Adrenal gland (tissue), 12 donors: ENCODE results near the gene MOV10. TPM values are rescaled to one million over a fixed set of nuclear protein-coding genes. Genes with fewer than 3 reads are reported as not detected.

Experiments
- DNase-seq, 7 donors: peaks; one replicate each; pipeline ENCODE4 v3.0.0-alpha.2; 2019 to 2020
- H3K27ac ChIP-seq, 5 donors: fragments of 200-600 bp; sonication (generic) in 4 of 5; 1 replicate in 3 of 5; 2 replicates in 2 of 5; pipeline versions ENCODE4 v1.5.1 to v1.8.0; 2016 to 2020; ENCODE audit warnings: mild to moderate bottlenecking in 1 of 5
- H3K27me3 ChIP-seq: fragments of 200-600 bp; 2 replicates; pipeline ENCODE4 v1.8.0; 2021
- H3K36me3 ChIP-seq, 2 donors: fragments of 200-600 bp; replicated peaks in 1 of 2; 1 replicate in 1 of 2; 2 replicates in 1 of 2; pipeline versions ENCODE4 v1.5.1 to v1.8.0; 2018 to 2022
- H3K4me1 ChIP-seq, 2 donors: fragments of 200-600 bp; replicated peaks in 1 of 2; 1 replicate in 1 of 2; 2 replicates in 1 of 2; pipeline versions ENCODE4 v1.5.1 to v1.8.0; 2018 to 2021
- H3K4me3 ChIP-seq, 4 donors: fragments of 200-600 bp; sonication (generic) in 3 of 4; one replicate each; pipeline ENCODE4 v1.5.1; 2016 to 2018
- H3K9me3 ChIP-seq, 3 donors: fragments of 200-600 bp; sonication (generic) in 1 of 3; replicated peaks in 1 of 3; 1 replicate in 2 of 3; 2 replicates in 1 of 3; pipeline versions ENCODE4 v1.5.1 to v1.8.0; 2016 to 2021
- POLR2A ChIP-seq, 2 donors: fragments of 450-650 bp; IDR thresholded peaks; one replicate each; pipeline ENCODE4 v1.6.1; 2017; ENCODE audit warnings: antibody characterized with exemption in 2 of 2, mild to moderate bottlenecking in 2 of 2, moderate library complexity in 1 of 2
- WGBS, 4 donors: extraction: QIAGEN DNeasy Blood & Tissue Kit in 2 of 4; methylation state at CpG; one replicate each; pipeline versions ENCODE4 v1.1.5 to v1.1.7; 2013 to 2017; 5-methylcytosine and 5-hydroxymethylcytosine counted together
- intact Hi-C, 2 donors: fragments of 100-400 bp; cut with DNase I; formaldehyde crosslinking; loops; one replicate each; pipeline versions ENCODE4 v1.14.1 to v1.15.0; 2022 to 2023
- polyA plus RNA-seq, 3 donors: library from polyadenylated mRNA; stranded (reverse); fragments of 200-250 nt in 2 of 3; fragments of 350-450 nt in 1 of 3; fragmentation: Illumina TruSeq in 1 of 3; extraction: RNeasy Lipid Tissue Mini Kit (QIAGEN cat#74804) in 1 of 3; gene quantifications; one replicate each; pipeline ENCODE4 v1.2.3, GENCODE V29; 2013 to 2014
- total RNA-seq, 9 donors: library from RNA; depleted of rRNA in 4 of 9; stranded (reverse); fragments of >200 nt in 4 of 9; fragments of 120-200 nt in 1 of 9; fragmentation: NEBNext Ultra II Directional in 1 of 9; extraction: Animal tissue kit (Norgen Biotek cat#: 25700) in 1 of 9; gene quantifications; one replicate each; pipeline versions ENCODE4 v1.1.0 to v1.2.4, GENCODE V29; 2013 to 2023
- TF ChIP-seq, protein P1 (sequence below), 6 experiments: fragments of 450-650 bp in 4 of 6; fragments of 200-600 bp in 2 of 6; sonication (generic) in 1 of 6; IDR thresholded peaks; 1 replicate in 5 of 6; 2 replicates in 1 of 6; pipeline versions ENCODE4 v1.5.1 to v1.8.0; 2016 to 2021; ENCODE audit warnings: antibody characterized with exemption in 6 of 6, mild to moderate bottlenecking in 2 of 6, moderate library complexity in 1 of 6
- donor health status: healthy with polysubstance abuse.
- donor health status: Bipolar disorder and iron deficiency.
- donor health status: DM: yes; HTN: yes; CAD: no.
- donor health status: DM: no; HTN: no; CAD: no.
- donor health status: DM: no; HTN: no; CAD: no.
- donor health status: DM: yes; HTN: yes; CAD: no.

Gene MOV10
- total and polyA plus RNA-seq, 12 donors: 39.1 to 372 (median 70.5) TPM

GRCh38 chr1:112687785-112688496 lies 13.5 kb downstream of the MOV10 start:
- H3K36me3 ChIP-seq: peaks cover 0 to 35% of the 10 kb centered on the region in 2 donors
- no peaks in the 10 kb centered on the region for H3K27me3 ChIP-seq
- no peak overlapping the region for H3K4me3 ChIP-seq
- H3K9me3 ChIP-seq: no peaks in the 10 kb centered on the region
- WGBS, 4 donors: 86 to 91% (median 90%) methylated on average over 13 of the region's 13 CpGs
- H3K4me1 ChIP-seq: peaks cover 0 to 24% of the 10 kb centered on the region in 2 donors
- peak overlapping the region in 2 of 5 donors; percentile 1 to 63 for H3K27ac ChIP-seq
- TF ChIP-seq, protein P1, sequence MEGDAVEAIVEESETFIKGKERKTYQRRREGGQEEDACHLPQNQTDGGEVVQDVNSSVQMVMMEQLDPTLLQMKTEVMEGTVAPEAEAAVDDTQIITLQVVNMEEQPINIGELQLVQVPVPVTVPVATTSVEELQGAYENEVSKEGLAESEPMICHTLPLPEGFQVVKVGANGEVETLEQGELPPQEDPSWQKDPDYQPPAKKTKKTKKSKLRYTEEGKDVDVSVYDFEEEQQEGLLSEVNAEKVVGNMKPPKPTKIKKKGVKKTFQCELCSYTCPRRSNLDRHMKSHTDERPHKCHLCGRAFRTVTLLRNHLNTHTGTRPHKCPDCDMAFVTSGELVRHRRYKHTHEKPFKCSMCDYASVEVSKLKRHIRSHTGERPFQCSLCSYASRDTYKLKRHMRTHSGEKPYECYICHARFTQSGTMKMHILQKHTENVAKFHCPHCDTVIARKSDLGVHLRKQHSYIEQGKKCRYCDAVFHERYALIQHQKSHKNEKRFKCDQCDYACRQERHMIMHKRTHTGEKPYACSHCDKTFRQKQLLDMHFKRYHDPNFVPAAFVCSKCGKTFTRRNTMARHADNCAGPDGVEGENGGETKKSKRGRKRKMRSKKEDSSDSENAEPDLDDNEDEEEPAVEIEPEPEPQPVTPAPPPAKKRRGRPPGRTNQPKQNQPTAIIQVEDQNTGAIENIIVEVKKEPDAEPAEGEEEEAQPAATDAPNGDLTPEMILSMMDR (IDR thresholded peaks at IDR 0.05): no peak
- no peak for TF ChIP-seq POLR2A (IDR thresholded peaks at IDR 0.05)
- DNase-seq: no peak
- intact Hi-C loops: no loop called here

DNA sequence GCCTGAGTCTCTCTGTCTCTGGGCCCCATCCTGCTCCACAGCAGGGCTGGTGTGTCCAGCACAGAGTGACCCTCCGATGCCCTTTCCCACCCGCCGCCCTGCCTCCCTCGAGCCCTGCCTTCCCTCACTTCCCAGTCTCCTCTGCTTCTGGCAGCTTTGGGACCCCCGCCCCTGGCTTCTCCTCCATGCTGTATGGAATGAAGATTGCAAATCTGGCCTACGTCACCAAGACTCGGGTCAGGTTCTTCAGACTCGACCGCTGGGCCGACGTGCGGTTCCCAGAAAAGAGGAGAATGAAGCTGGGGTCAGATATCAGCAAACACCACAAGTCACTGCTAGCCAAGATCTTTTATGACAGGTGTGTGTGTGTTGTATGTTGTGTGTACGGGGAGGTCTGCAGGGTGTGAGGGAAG lies 14.3 kb downstream of the MOV10 start:
- Histone ChIP-seq H3K27me3 (no peaks in the 10 kb centered on the region), H3K9me3 (no peaks in the 10 kb centered on the region), H3K4me3 (no peak overlapping the region), H3K4me1 (peaks cover 0 to 24% of the 10 kb centered on the region in 2 donors), H3K36me3 (peaks cover 0 to 43% of the 10 kb centered on the region in 2 donors), H3K27ac (peak overlapping the region in 2 of 5 donors; percentile 1 to 63)
- no peak for DNase-seq
- 71 to 88% (median 79%) methylated on average over 13 of the region's 13 CpGs for WGBS, 4 donors
- intact Hi-C loops: no loop called here
- TF ChIP-seq, protein P1 (IDR thresholded peaks at IDR 0.05): no peak
- no peak for TF ChIP-seq POLR2A (IDR thresholded peaks at IDR 0.05)

DNA sequence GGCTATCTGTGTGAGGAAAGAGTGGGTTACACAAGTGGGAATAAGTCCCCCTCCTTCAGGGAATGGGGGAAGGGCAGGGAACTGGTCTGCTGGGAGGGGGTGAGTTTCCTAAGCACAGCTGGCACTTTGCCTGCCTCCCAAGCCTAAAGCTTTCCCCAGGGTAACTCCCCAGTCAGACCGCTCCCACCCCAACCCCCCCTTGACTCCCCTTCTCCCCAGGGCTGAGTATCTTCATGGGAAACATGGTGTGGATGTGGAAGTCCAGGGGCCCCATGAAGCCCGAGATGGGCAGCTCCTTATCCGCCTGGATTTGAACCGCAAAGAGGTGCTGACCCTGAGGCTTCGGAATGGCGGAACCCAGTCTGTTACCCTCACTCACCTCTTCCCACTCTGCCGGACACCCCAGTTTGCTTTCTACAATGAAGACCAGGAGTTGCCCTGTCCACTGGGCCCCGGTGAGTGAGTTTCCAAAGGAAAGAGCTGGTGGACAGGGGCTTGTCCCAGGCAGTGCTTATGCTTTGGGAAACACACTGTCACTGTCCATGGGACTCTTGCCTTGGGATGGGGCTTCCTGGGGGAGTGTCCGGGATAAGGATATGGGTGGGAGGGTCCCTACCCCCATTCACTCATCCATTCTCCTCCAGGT lies 14.9 kb downstream of the MOV10 start:
- no peaks in the 10 kb centered on the region for H3K27me3 ChIP-seq
- WGBS, 4 donors: 94 to 100% (median 97%) methylated on average over 5 to 9 of the region's 9 CpGs
- TF ChIP-seq, protein P1 (IDR thresholded peaks at IDR 0.05): no peak
- no peak for TF ChIP-seq POLR2A (IDR thresholded peaks at IDR 0.05)
- H3K9me3 ChIP-seq: no peaks in the 10 kb centered on the region
- DNase-seq: no peak
- H3K4me1 ChIP-seq: peaks cover 0 to 24% of the 10 kb centered on the region in 2 donors
- H3K27ac ChIP-seq: peak overlapping the region in 2 of 5 donors; percentile 1 to 63
- H3K36me3 ChIP-seq: peaks cover 0 to 48% of the 10 kb centered on the region in 2 donors
- intact Hi-C loops: no loop called here
- H3K4me3 ChIP-seq: no peak overlapping the region

GRCh38 chr1:112689842-112690237 lies 15.4 kb downstream of the MOV10 start:
- intact Hi-C loops: no loop called here
- no peak overlapping the region for H3K4me3 ChIP-seq
- no peak for DNase-seq
- no peaks in the 10 kb centered on the region for H3K27me3 ChIP-seq
- H3K9me3 ChIP-seq: no peaks in the 10 kb centered on the region
- WGBS, 4 donors: 91 to 100% (median 93%) methylated on average over 3 to 11 of the region's 11 CpGs
- H3K4me1 ChIP-seq: peaks cover 0 to 24% of the 10 kb centered on the region in 2 donors
- H3K36me3 ChIP-seq: peaks cover 0 to 54% of the 10 kb centered on the region in 2 donors
- H3K27ac ChIP-seq: no peak overlapping the region
- TF ChIP-seq POLR2A (IDR thresholded peaks at IDR 0.05): no peak
- TF ChIP-seq, protein P1 (IDR thresholded peaks at IDR 0.05): no peak
